ENCODE measurements around the gene ZNF428. TPM values are rescaled to one million over a fixed set of nuclear protein-coding genes. Genes with fewer than 3 reads are reported as not detected.

ZNF428 gene
- total and polyA plus RNA-seq, 2 of the 8 experiments (the other 6 are each of a cell fraction or from before 2014, with no cell fraction given) = 7.8 to 16.7 TPM

DNA sequence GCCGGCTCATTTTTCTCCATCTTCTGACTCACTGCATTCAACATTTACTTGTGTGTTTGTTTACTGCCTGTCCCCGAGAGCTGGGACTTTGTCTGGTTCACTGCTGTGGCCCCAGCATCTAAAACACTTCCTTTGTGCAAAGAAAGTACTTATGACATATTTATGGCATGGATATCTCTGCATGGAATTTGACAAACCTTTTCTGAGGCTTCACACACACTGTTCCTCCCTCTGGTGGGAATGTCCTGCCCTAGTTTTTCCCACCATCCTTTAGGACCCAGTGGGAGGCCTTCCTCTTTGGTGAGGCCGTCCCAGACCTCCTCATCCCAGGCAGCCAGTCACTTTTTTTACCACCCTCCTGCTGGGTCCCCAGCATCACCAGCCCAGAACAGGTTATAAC, 8.9 kb downstream of the ZNF428 start:
- Histone ChIP-seq H3K4ac (replicated peaks; ENCODE audit: insufficient read length, low read depth, low read length) (no peak overlapping the region), H3K23me2 (ENCODE audit: low read depth, low read length) (no peaks in the 10 kb centered on the region; the same call in 1 of the 2 replicates), H3K27ac (ENCODE audit: low read depth, low read length) (no peak overlapping the region), H3K9ac (replicated peaks in 1 of 4; ENCODE audit: extremely low read depth in 1 of 4, low read depth in 3 of 4, low read length in 3 of 4) (no peak overlapping the region), H4K91ac (replicated peaks; ENCODE audit: insufficient read length, low read length) (no peak overlapping the region), H4K20me1 (replicated peaks in 1 of 2; ENCODE audit: control insufficient read depth in 1 of 2, insufficient read depth in 2 of 2, low read length in 2 of 2) (peaks cover 0 to 9% of the 10 kb centered on the region in 2 experiments), H3K79me1 (ENCODE audit: low read depth, low read length) (peaks cover 5% of the 10 kb centered on the region; the same call in 1 of the 2 replicates), H4K8ac (ENCODE audit: extremely low read depth, insufficient read depth, low read length) (no peak overlapping the region), H2BK15ac (ENCODE audit: low read length) (no peak overlapping the region), H3K14ac (ENCODE audit: insufficient read length) (no peak overlapping the region), H4K5ac (ENCODE audit: insufficient read length, low read depth, low read length) (no peak overlapping the region), H3K36me3 (ENCODE audit: control insufficient read depth in 2 of 4, insufficient read depth in 4 of 4, low read length in 3 of 4) (peaks cover 0 to 4% (median 1%) of the 10 kb centered on the region in 4 experiments; a peak in 2 of 8 replicates), H3K4me3 (ENCODE audit: extremely low read depth in 1 of 4, insufficient read depth in 2 of 4, low read depth in 3 of 4, low read length in 4 of 4) (no peak overlapping the region), H3K18ac (ENCODE audit: extremely low read depth, low read length) (no peak overlapping the region), H3K4me1 (replicated peaks in 1 of 4; ENCODE audit: control insufficient read depth in 3 of 4, insufficient read depth in 4 of 4, low read length in 3 of 4) (no peaks in the 10 kb centered on the region), H2BK5ac (ENCODE audit: low read depth, low read length) (no peak overlapping the region), H3K23ac (ENCODE audit: insufficient read length) (no peak overlapping the region), H2BK12ac (ENCODE audit: low read depth, low read length) (no peak overlapping the region), H3K79me2 (ENCODE audit: control insufficient read depth in 1 of 2, insufficient read depth in 2 of 2, low read length in 2 of 2) (0 out of 4 replicates have a peak, but pooled peaks cover 0 to under 1% of the 10 kb centered on the region in 2 experiments), H2BK120ac (replicated peaks; ENCODE audit: low read depth, low read length) (no peak overlapping the region), H3K4me2 (ENCODE audit: insufficient read depth in 1 of 2, low read depth in 2 of 2, low read length in 2 of 2) (no peak overlapping the region), H3K9me3 (ENCODE audit: insufficient read depth in 2 of 2, low read depth in 1 of 2, low read length in 1 of 2) (no peaks in the 10 kb centered on the region; a peak in 1 of 4 replicates), H2AFZ (ENCODE audit: low read length) (no peak overlapping the region), H2AK5ac (ENCODE audit: low read depth, low read length) (no peak overlapping the region), H3K56ac (replicated peaks; ENCODE audit: insufficient read length, low read depth, low read length) (no peak overlapping the region), H3K27me3 (replicated peaks in 1 of 4; ENCODE audit: control insufficient read depth in 3 of 4, extremely low read depth in 1 of 4, insufficient read depth in 3 of 4, low read length in 3 of 4) (no peaks in the 10 kb centered on the region), H2BK20ac (ENCODE audit: low read length) (no peak overlapping the region)
- TF ChIP-seq SIRT6 (IDR thresholded peaks at IDR 0.05; ENCODE audit: low read length) = no peak
- TF ChIP-seq GTF2F1 (IDR thresholded peaks at IDR 0.05; ENCODE audit: borderline replicate concordance, low read depth, low read length) = no peak
- FAIRE-seq (no peak), DNase-seq (ENCODE audit: low read depth in 1 of 2, low spot score in 2 of 2) (no peak)
- ChIA-PET POLR2A (ENCODE audit: partially characterized antibody) (interaction anchor here (0.6 kb wide), 1 partner anchor 541 kb away, joined by 3 read pairs; no protein-coding TSS in a partner anchor), CTCF (ENCODE audit: partially characterized antibody) (interaction anchor here (0.6 to 1.4 kb wide), 3 partner anchors 12 to 643 kb away, joined by 3 to 4 read pairs (median 4); no protein-coding TSS in a partner anchor)
- WGBS, 2 experiments (ENCODE audit: extremely low coverage in 1 of 2, insufficient coverage in 1 of 2, insufficient read length in 1 of 2, insufficient replicate concordance in 2 of 2, low coverage in 1 of 2, low lambda C conversion rate in 2 of 2, missing lambda C conversion rate in 1 of 2) = 87% methylated on average over 3 of the region's 3 CpGs; no CpG with 5 or more reads in 1 of the 2 experiments
